Neural cell (in vitro differentiated cells): ENCODE measurements around the gene RNF123. TPM values are rescaled to one million over a fixed set of nuclear protein-coding genes. Genes with fewer than 3 reads are reported as not detected.

Experiments used
- H2AFZ ChIP-seq: fragments of 200-600, 300-800 bp; sonication (generic), shearing (Covaris generic); 2 replicates; pipeline ENCODE4 v1.6.0; 2014; ENCODE audit warnings: low read depth, mild to moderate bottlenecking, antibody characterized with exemption, low read length, moderate library complexity
- H3F3A ChIP-seq: fragments of 200-600 bp; shearing (Covaris generic); 2 replicates; pipeline ENCODE4 v1.6.1; 2016; ENCODE audit warnings: mild to moderate bottlenecking, moderate library complexity, mixed read lengths, antibody characterized with exemption, low read length; ENCODE audit not compliant: insufficient read depth, poor library complexity, severe bottlenecking
- H3K27ac ChIP-seq: fragments of 200-600, 300-800 bp; sonication (generic), shearing (Covaris generic); 2 replicates; pipeline ENCODE4 v1.5.1; 2014; ENCODE audit warnings: mild to moderate bottlenecking, low read length, moderate library complexity
- H3K27me3 ChIP-seq: fragments of 300-800, 200-600 bp; sonication (generic), shearing (Covaris generic); 2 replicates; pipeline ENCODE4 v1.6.0; 2014; ENCODE audit warnings: mild to moderate bottlenecking, low read depth, low read length, moderate library complexity; ENCODE audit not compliant: insufficient read depth
- H3K36me3 ChIP-seq: fragments of 300-800, 200-600 bp; sonication (generic), shearing (Covaris generic); 2 replicates; pipeline ENCODE4 v1.5.1; 2014; ENCODE audit warnings: mild to moderate bottlenecking, antibody characterized with exemption, low read length, moderate library complexity; ENCODE audit not compliant: insufficient read depth
- H3K4me2 ChIP-seq: fragments of 300-800, 200-600 bp; sonication (generic), shearing (Covaris generic); 2 replicates; pipeline ENCODE4 v1.6.0; 2014; ENCODE audit warnings: mild to moderate bottlenecking, low read length
- H3K4me3 ChIP-seq: fragments of 300-800, 200-600 bp; sonication (generic), shearing (Covaris generic); 2 replicates; pipeline ENCODE4 v1.5.1; 2014; ENCODE audit warnings: mild to moderate bottlenecking, low read length, moderate library complexity
- H3K79me2 ChIP-seq: fragments of 200-600 bp; shearing (Covaris generic); replicated peaks from 2 replicates; pipeline ENCODE4 v1.6.0; 2014; ENCODE audit warnings: mild to moderate bottlenecking, low read length, moderate library complexity; ENCODE audit not compliant: insufficient read depth
- H3K9ac ChIP-seq: fragments of 300-800, 200-600 bp; sonication (generic), shearing (Covaris generic); 2 replicates; pipeline ENCODE4 v1.6.1; 2016; ENCODE audit warnings: mild to moderate bottlenecking, low read length, mixed read lengths
- H3K9me2 ChIP-seq: fragments of 200-600 bp; shearing (Covaris generic); 2 replicates; pipeline ENCODE4 v1.6.1; 2016; ENCODE audit warnings: mild to moderate bottlenecking, low read length, mixed read lengths; ENCODE audit not compliant: insufficient read depth
- H3K9me3 ChIP-seq: fragments of 200-600, 300-800 bp; sonication (generic), shearing (Covaris generic); 2 replicates; pipeline ENCODE4 v1.6.1; 2016; ENCODE audit warnings: mild to moderate bottlenecking, mixed run types, low read length, moderate library complexity, mixed read lengths
- H4K20me1 ChIP-seq: fragments of 200-600 bp; shearing (Covaris generic); 2 replicates; pipeline ENCODE4 v1.6.1; 2016; ENCODE audit warnings: mild to moderate bottlenecking, mixed run types; ENCODE audit not compliant: insufficient read depth
- CTCF ChIP-seq: fragments of 450-650 bp; IDR thresholded peaks from 2 replicates; pipeline ENCODE4 v1.5.1; 2014; ENCODE audit warnings: antibody characterized with exemption, mild to moderate bottlenecking, moderate library complexity; ENCODE audit not compliant: poor library complexity, severe bottlenecking
- EP300 ChIP-seq: fragments of 450-650 bp; conservative IDR thresholded peaks from 2 replicates; pipeline ENCODE4 v1.6.1; 2014; ENCODE audit warnings: antibody characterized with exemption, mild to moderate bottlenecking, moderate library complexity; ENCODE audit not compliant: poor library complexity, severe bottlenecking
- EZH2 ChIP-seq: fragments of 200-600, 300-800 bp; shearing (Covaris generic), sonication (generic); IDR thresholded peaks from 2 replicates; pipeline ENCODE4 v1.6.1; 2014; ENCODE audit warnings: antibody characterized with exemption, low read length, borderline replicate concordance, mild to moderate bottlenecking; ENCODE audit not compliant: insufficient read depth, poor library complexity, severe bottlenecking
- MXI1 ChIP-seq: fragments of 450-650 bp; conservative IDR thresholded peaks from 2 replicates; pipeline ENCODE4 v1.6.1; 2014; ENCODE audit warnings: antibody characterized with exemption, mild to moderate bottlenecking; ENCODE audit not compliant: poor library complexity, severe bottlenecking
- POLR2AphosphoS5 ChIP-seq: IDR thresholded peaks from 2 replicates; pipeline ENCODE4 v1.6.1; 2012
- RAD21 ChIP-seq: fragments of 450-650 bp; conservative IDR thresholded peaks from 2 replicates; pipeline ENCODE4 v1.6.1; 2014; ENCODE audit warnings: antibody characterized with exemption, mild to moderate bottlenecking, moderate library complexity
- REST ChIP-seq: IDR thresholded peaks from 2 replicates; pipeline ENCODE4 v1.6.1; 2012; ENCODE audit warnings: borderline replicate concordance
- SMC3 ChIP-seq: fragments of 450-650 bp; conservative IDR thresholded peaks from 2 replicates; pipeline ENCODE4 v1.6.1; 2014; ENCODE audit warnings: antibody characterized with exemption, mild to moderate bottlenecking, moderate library complexity; ENCODE audit not compliant: poor library complexity
- TAF1 ChIP-seq: IDR thresholded peaks from 2 replicates; pipeline ENCODE4 v1.6.1; 2012; ENCODE audit warnings: low read depth
- polyA plus RNA-seq: library from polyadenylated mRNA; depleted of rRNA; stranded (reverse); fragments of >200 nt; gene quantifications from 2 replicates; pipeline ENCODE4 v1.2.3, GENCODE V29; 2014

The RNF123 gene
- polyA plus RNA-seq, 1 donor from 2014 or later = 27.4 TPM

- Histone ChIP-seq H3K36me3 (no peaks in the 10 kb centered on the region), H3K4me2 (no peak overlapping the region), H4K20me1 (no peaks in the 10 kb centered on the region)
Observed at GRCh38 chr3:49652903-49653415, 36.4 kb upstream of the RNF123 start.

GRCh38 chr3:49653621-49654020 is 35.7 kb upstream of the RNF123 start:
- Histone ChIP-seq H2AFZ (no peak overlapping the region), H3K4me3 (no peak overlapping the region), H3K27ac (no peak overlapping the region), H3K27me3 (no peaks in the 10 kb centered on the region), H3K36me3 (no peaks in the 10 kb centered on the region), H3K9me2 (no peaks in the 10 kb centered on the region), H3K9ac (no peak overlapping the region), H3F3A (no peaks in the 10 kb centered on the region), H3K4me2 (no peak overlapping the region), H4K20me1 (no peaks in the 10 kb centered on the region), H3K9me3 (no peaks in the 10 kb centered on the region), H3K79me2 (no peaks in the 10 kb centered on the region)
- TF ChIP-seq RAD21 = no peak
- no peak for TF ChIP-seq POLR2AphosphoS5
- no peak for TF ChIP-seq CTCF
- no peak for TF ChIP-seq EZH2
- TF ChIP-seq TAF1 = no peak
- TF ChIP-seq MXI1 = no peak

More at GRCh38 chr3:49652903-49653415, 36.4 kb upstream of the RNF123 start:
- no peak overlapping the region for H2AFZ ChIP-seq
- H3K9me2 ChIP-seq = no peaks in the 10 kb centered on the region
- no peak overlapping the region for H3K27ac ChIP-seq
- H3F3A ChIP-seq = no peaks in the 10 kb centered on the region
- no peak overlapping the region for H3K4me3 ChIP-seq
- TF ChIP-seq RAD21 = no peak
- TF ChIP-seq SMC3 = no peak
- TF ChIP-seq MXI1 = no peak
- TF ChIP-seq CTCF = no peak
- TF ChIP-seq TAF1 = no peak
- no peak for TF ChIP-seq POLR2AphosphoS5
- TF ChIP-seq REST = no peak
- no peak for TF ChIP-seq EP300
- no peak for TF ChIP-seq EZH2
- H3K79me2 ChIP-seq = no peaks in the 10 kb centered on the region
- H3K9ac ChIP-seq = no peak overlapping the region
- H3K9me3 ChIP-seq = no peaks in the 10 kb centered on the region
- no peaks in the 10 kb centered on the region for H3K27me3 ChIP-seq
